ENCODE measurements around the gene RFPL4AL1.

The RFPL4AL1 gene

DNA sequence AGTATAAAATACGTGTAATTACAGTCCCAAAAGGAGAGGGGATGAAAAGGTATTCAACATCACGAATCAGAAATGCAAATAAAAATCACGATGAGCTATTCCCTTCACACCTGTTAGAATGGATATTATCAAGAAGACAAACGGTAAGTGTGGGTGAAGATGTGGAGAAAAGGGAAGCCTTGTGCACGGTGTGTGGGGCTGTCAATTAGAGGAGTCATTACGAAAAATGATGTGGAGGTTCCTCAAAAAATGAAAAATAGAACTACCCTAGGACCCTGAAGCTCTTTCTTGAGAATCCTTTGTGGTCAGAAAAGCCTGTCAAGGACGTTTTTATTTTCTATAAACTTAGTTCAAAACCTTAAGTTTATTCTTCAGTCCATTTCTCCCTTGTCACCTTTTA, 43.5 kb downstream of the RFPL4AL1 start:
- intact Hi-C loops (cut with DNase I): no loop called here
- DNase-seq: no peak

DNA sequence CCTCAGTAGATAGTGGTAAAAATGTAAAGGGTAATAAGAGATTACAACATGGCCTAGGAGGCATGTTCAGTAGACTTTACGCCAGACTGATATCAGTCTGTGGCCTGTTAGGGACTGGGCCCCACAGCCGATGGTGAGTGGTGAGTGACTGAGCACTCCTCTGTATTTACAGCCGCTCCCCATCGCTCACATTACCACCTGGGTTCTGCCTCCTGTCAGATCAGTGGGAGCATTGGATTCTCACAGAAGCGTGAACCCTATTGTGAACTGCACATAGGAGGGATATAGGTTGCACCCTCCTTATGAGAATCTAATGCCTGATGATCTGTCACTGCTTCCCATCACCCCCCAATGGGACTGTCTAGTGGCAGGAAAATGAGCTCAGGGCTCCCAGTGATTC, 45.0 kb downstream of the RFPL4AL1 start:
- intact Hi-C loops (cut with DNase I): no loop called here
- DNase-seq: no peak

DNA sequence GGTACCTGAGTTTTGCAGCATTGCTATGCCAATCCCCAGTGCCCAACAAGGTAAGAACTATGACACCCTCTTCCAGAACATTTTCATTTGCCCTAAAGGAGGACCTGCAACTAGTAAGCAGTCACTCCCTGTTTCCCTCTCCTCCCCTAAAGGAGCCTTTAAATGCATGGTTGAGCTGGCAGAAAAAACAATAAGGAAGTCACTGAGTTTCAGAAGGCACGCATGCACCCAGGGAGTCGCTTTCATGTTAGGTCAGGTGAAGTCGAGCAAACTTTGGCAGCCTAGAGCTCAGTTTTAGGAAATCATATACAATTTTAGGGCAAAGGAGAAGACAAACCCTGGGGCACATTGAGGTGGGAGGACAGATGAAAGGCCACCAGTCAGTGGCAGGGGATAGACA, 51.1 kb downstream of the RFPL4AL1 start:
- intact Hi-C loops (cut with DNase I): no loop called here

More for the DNA sequence above, 51.1 kb downstream of the RFPL4AL1 start:
- peak in 1 of 42 donors; percentile 1 for DNase-seq

Data from head of caudate nucleus (tissue), 42 donors.